Panc1 (cell line): ENCODE measurements around the gene LAMA5.

ENCODE experiments used
- POLR2AphosphoS5 ChIP-seq: IDR thresholded peaks from 2 replicates; pipeline ENCODE4 v1.6.1; 2012; ENCODE audit warnings: mild to moderate bottlenecking, low read depth, low read length, moderate library complexity
- SIN3A ChIP-seq: IDR thresholded peaks from 2 replicates; pipeline ENCODE4 v1.6.1; 2012; ENCODE audit warnings: low read depth, mild to moderate bottlenecking, low read length, moderate library complexity, borderline replicate concordance; ENCODE audit not compliant: insufficient read depth
- TCF7L2 ChIP-seq: IDR thresholded peaks from 2 replicates; pipeline ENCODE4 v1.6.1; 2011; ENCODE audit warnings: mild to moderate bottlenecking, low read depth, low read length, inconsistent platforms
- TF ChIP-seq, protein P1 (sequence below): fragments of 450-650 bp; IDR thresholded peaks from 2 replicates; pipeline ENCODE4 v1.5.1; 2017; ENCODE audit warnings: mild to moderate bottlenecking

DNA sequence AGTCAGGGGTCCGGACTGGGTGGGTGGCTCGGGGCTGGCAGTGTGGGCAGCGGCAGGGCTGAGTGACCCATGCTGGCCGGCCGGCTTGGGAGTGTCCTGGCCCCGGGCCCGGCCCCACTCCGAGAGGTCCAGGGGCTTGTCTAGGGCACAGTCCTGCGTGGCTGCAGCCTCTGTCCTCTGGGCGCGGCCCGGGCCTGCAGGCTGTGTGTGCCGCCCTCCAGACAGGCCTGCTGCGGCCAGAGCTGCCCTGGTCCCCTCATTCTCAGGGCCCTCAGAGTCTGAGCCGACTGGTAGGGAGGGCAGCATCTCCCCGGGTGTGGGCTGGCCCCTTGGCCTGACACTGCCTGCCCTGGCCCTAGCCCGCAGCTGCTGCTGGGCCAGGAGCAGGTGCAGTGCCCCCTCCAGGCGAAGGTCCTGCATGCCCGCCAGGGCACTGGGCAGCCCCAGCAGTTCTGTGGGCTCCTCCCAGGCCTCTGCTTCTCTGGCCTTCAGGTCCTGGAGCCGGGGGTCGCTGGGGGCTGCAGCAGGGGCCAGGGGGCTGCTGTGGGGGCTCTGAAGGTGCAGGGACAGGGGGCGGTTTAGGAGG, 46.9 kb upstream of the LAMA5 start:
- TF ChIP-seq, protein P1, sequence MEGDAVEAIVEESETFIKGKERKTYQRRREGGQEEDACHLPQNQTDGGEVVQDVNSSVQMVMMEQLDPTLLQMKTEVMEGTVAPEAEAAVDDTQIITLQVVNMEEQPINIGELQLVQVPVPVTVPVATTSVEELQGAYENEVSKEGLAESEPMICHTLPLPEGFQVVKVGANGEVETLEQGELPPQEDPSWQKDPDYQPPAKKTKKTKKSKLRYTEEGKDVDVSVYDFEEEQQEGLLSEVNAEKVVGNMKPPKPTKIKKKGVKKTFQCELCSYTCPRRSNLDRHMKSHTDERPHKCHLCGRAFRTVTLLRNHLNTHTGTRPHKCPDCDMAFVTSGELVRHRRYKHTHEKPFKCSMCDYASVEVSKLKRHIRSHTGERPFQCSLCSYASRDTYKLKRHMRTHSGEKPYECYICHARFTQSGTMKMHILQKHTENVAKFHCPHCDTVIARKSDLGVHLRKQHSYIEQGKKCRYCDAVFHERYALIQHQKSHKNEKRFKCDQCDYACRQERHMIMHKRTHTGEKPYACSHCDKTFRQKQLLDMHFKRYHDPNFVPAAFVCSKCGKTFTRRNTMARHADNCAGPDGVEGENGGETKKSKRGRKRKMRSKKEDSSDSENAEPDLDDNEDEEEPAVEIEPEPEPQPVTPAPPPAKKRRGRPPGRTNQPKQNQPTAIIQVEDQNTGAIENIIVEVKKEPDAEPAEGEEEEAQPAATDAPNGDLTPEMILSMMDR = peak; percentile 80; the same call in 1 of the 2 replicates
- TF ChIP-seq POLR2AphosphoS5 (no peak), TCF7L2 (no peak), SIN3A (no peak)
